HepG2 (cell line): Measurements from ENCODE around the gene NLRC5. TPM values are rescaled to one million over a fixed set of nuclear protein-coding genes. Genes with fewer than 3 reads are reported as not detected.
A peak's percentile ranks its signal among the peaks of the same experiment; 100 is the strongest.

Experiments
- CHCHD3 ChIP-seq: sonication (generic); formaldehyde crosslinking; IDR thresholded peaks from 2 replicates; pipeline ENCODE4 v1.8.0; 2022; ENCODE audit warnings: mild to moderate bottlenecking, missing genetic modification reagents, moderate library complexity
- DMTF1 ChIP-seq: sonication (generic); formaldehyde crosslinking; IDR thresholded peaks from 2 replicates; pipeline ENCODE4 v1.4.0; 2020; ENCODE audit warnings: mild to moderate bottlenecking, missing genetic modification reagents
- EHMT2 ChIP-seq: fragments of 200-600 bp; sonication (generic); IDR thresholded peaks from 2 replicates; pipeline ENCODE4 v1.7.0; 2017; ENCODE audit warnings: antibody characterized with exemption, low read depth, low read length, borderline replicate concordance
- FIP1L1 ChIP-seq: fragments of 200-400 bp; formaldehyde crosslinking; IDR thresholded peaks from 2 replicates; pipeline ENCODE4 v1.6.1; 2018; ENCODE audit warnings: low read depth, mild to moderate bottlenecking, low read length, moderate library complexity, borderline replicate concordance; ENCODE audit not compliant: insufficient read depth
- GATAD1 ChIP-seq: IDR thresholded peaks from 2 replicates; pipeline ENCODE4 v1.6.1; 2016; ENCODE audit warnings: missing genetic modification reagents, missing compliant biosample characterization
- MXD3 ChIP-seq: IDR thresholded peaks from 2 replicates; pipeline ENCODE4 v1.6.1; 2016; ENCODE audit warnings: mild to moderate bottlenecking, missing biosample characterization, missing genetic modification reagents
- NR3C1 ChIP-seq: sonication (generic); formaldehyde crosslinking; IDR thresholded peaks from 2 replicates; pipeline ENCODE4 v1.4.0; 2020; ENCODE audit warnings: missing genetic modification reagents
- NRL ChIP-seq: sonication (generic); formaldehyde crosslinking; IDR thresholded peaks from 2 replicates; pipeline ENCODE4 v1.5.0; 2020; ENCODE audit warnings: missing genetic modification reagents, mild to moderate bottlenecking, moderate library complexity, borderline replicate concordance
- PHF5A ChIP-seq: IDR thresholded peaks from one replicate; pipeline ENCODE4 v1.6.1; 2018; ENCODE audit warnings: low read depth, missing genetic modification reagents; ENCODE audit not compliant: unreplicated experiment
- SAP130 ChIP-seq: IDR thresholded peaks from 2 replicates; pipeline ENCODE4 v1.6.1; 2016; ENCODE audit warnings: low read depth
- YEATS2 ChIP-seq: sonication (generic); formaldehyde crosslinking; IDR thresholded peaks from 2 replicates; pipeline ENCODE4 v1.4.0; 2020; ENCODE audit warnings: missing genetic modification reagents, borderline replicate concordance
- YEATS4 ChIP-seq: sonication (generic); formaldehyde crosslinking; IDR thresholded peaks from 2 replicates; pipeline ENCODE4 v1.4.0; 2020; ENCODE audit warnings: missing genetic modification reagents, borderline replicate concordance
- ZFP41 ChIP-seq: sonication (generic); formaldehyde crosslinking; IDR thresholded peaks from 2 replicates; pipeline ENCODE4 v1.4.0; 2020; ENCODE audit warnings: mild to moderate bottlenecking, missing genetic modification reagents, borderline replicate concordance
- ZFX ChIP-seq: sonication (generic); formaldehyde crosslinking; IDR thresholded peaks from 2 replicates; pipeline ENCODE4 v1.4.0; 2020; ENCODE audit warnings: mild to moderate bottlenecking, low read depth, missing genetic modification reagents, moderate library complexity
- ZFY ChIP-seq: sonication (generic); formaldehyde crosslinking; IDR thresholded peaks from 2 replicates; pipeline ENCODE4 v1.4.0; 2020; ENCODE audit warnings: missing genetic modification reagents
- ZNF121 ChIP-seq: sonication (generic); formaldehyde crosslinking; IDR thresholded peaks from 2 replicates; pipeline ENCODE4 v1.5.0; 2020; ENCODE audit warnings: mild to moderate bottlenecking, missing genetic modification reagents
- ZNF17 ChIP-seq: sonication (generic); formaldehyde crosslinking; IDR thresholded peaks from 2 replicates; pipeline ENCODE4 v1.5.0; 2020; ENCODE audit warnings: mild to moderate bottlenecking, missing genetic modification reagents
- ZNF281 ChIP-seq: sonication (generic); formaldehyde crosslinking; IDR thresholded peaks from 2 replicates; pipeline ENCODE4 v1.4.0; 2020; ENCODE audit warnings: missing genetic modification reagents, borderline replicate concordance
- ZNF891 ChIP-seq: sonication (generic); formaldehyde crosslinking; IDR thresholded peaks from 2 replicates; pipeline ENCODE4 v1.5.0; 2020; ENCODE audit warnings: mild to moderate bottlenecking, missing genetic modification reagents
- polyA plus RNA-seq, 8 experiments: library from polyadenylated mRNA; depleted of rRNA in 3 of 8; stranded (reverse) in 7 of 8; unstranded in 1 of 8; fragments of >200 nt; fragmentation: Illumina TruSeq in 4 of 8; extraction: Trizol in 4 of 8; gene quantifications; 2 replicates each; pipeline versions ENCODE4 v1.2.1 to v1.2.3, GENCODE V29; 2011 to 2016; ENCODE audit warnings: low read depth in 4 of 8, missing spikeins in 1 of 8, mixed read lengths in 1 of 8; ENCODE audit not compliant: insufficient read depth in 1 of 8
- total RNA-seq, 5 experiments: library from RNA; depleted of rRNA; stranded (reverse); fragments of >200 nt; fragmentation: Illumina TruSeq; extraction: Trizol; gene quantifications; 2 replicates each; pipeline ENCODE4 v1.2.3, GENCODE V29; 2016; ENCODE audit warnings: low read depth in 1 of 5
- TF ChIP-seq, protein P1 (sequence below): IDR thresholded peaks from 2 replicates; pipeline ENCODE4 v1.6.1; 2012; ENCODE audit warnings: inconsistent platforms
- TF ChIP-seq, protein P2 (sequence below): sonication (generic); formaldehyde crosslinking; IDR thresholded peaks from 2 replicates; pipeline ENCODE4 v1.5.0; 2020; ENCODE audit warnings: mild to moderate bottlenecking, missing genetic modification reagents

NLRC5 gene
- total and polyA plus RNA-seq, 2 of the 13 experiments (the other 11 are each of a cell fraction or from before 2014, with no cell fraction given), result 6.3 to 12.7 TPM

- peak; percentile 36; the same call in 1 of the 2 replicates for TF ChIP-seq MXD3 (CRISPR knock-in tag)
- peak; percentile 9; the same call in 1 of the 2 replicates for TF ChIP-seq ZFY (CRISPR knock-in tag)
- TF ChIP-seq GATAD1 (CRISPR knock-in tag), result no peak
- TF ChIP-seq NR3C1 (CRISPR knock-in tag), result no peak
- TF ChIP-seq NRL (CRISPR knock-in tag), result 0 out of 2 replicates have a peak, but pooled peaks have one; percentile 46
- TF ChIP-seq ZNF891 (CRISPR knock-in tag), result 0 out of 2 replicates have a peak, but pooled peaks have one; percentile 58
- TF ChIP-seq EHMT2, result no peak
- TF ChIP-seq ZNF281 (CRISPR knock-in tag), result no peak
- TF ChIP-seq, protein P1, sequence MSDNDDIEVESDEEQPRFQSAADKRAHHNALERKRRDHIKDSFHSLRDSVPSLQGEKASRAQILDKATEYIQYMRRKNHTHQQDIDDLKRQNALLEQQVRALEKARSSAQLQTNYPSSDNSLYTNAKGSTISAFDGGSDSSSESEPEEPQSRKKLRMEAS, result no peak
- no peak for TF ChIP-seq PHF5A (CRISPR knock-in tag)
- no peak; the same call in 1 of the 2 replicates for TF ChIP-seq YEATS2
- peak; percentile 43; the same call in 1 of the 2 replicates for TF ChIP-seq SAP130 (CRISPR knock-in tag)
- TF ChIP-seq ZNF121 (CRISPR knock-in tag), result 0 out of 2 replicates have a peak, but pooled peaks have one; percentile 29
- no peak for TF ChIP-seq FIP1L1
- peak; percentile 75; the same call in 1 of the 2 replicates for TF ChIP-seq ZNF17 (CRISPR knock-in tag)
- no peak; the same call in 1 of the 2 replicates for TF ChIP-seq ZFX (CRISPR knock-in tag)
- no peak for TF ChIP-seq CHCHD3 (CRISPR knock-in tag)
- no peak for TF ChIP-seq DMTF1 (CRISPR knock-in tag)
- TF ChIP-seq YEATS4 (CRISPR knock-in tag), result no peak
- TF ChIP-seq, protein P2, sequence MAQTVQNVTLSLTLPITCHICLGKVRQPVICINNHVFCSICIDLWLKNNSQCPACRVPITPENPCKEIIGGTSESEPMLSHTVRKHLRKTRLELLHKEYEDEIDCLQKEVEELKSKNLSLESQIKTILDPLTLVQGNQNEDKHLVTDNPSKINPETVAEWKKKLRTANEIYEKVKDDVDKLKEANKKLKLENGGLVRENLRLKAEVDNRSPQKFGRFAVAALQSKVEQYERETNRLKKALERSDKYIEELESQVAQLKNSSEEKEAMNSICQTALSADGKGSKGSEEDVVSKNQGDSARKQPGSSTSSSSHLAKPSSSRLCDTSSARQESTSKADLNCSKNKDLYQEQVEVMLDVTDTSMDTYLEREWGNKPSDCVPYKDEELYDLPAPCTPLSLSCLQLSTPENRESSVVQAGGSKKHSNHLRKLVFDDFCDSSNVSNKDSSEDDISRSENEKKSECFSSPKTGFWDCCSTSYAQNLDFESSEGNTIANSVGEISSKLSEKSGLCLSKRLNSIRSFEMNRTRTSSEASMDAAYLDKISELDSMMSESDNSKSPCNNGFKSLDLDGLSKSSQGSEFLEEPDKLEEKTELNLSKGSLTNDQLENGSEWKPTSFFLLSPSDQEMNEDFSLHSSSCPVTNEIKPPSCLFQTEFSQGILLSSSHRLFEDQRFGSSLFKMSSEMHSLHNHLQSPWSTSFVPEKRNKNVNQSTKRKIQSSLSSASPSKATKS, result no peak
- no peak for TF ChIP-seq ZFP41 (CRISPR knock-in tag)
Observed at GRCh38 chr16:56950881-56951771, 38.2 kb upstream of the NLRC5 start (continued).
